Measurements from ENCODE around the gene PIEZO2. TPM values are rescaled to one million over a fixed set of nuclear protein-coding genes. Genes with fewer than 3 reads are reported as not detected.
A peak's percentile ranks its signal among the peaks of the same experiment; 100 is the strongest.

PIEZO2 gene
- total and polyA plus RNA-seq, 4 donors, result 2.6 to 233 (median 18.8) TPM

DNA sequence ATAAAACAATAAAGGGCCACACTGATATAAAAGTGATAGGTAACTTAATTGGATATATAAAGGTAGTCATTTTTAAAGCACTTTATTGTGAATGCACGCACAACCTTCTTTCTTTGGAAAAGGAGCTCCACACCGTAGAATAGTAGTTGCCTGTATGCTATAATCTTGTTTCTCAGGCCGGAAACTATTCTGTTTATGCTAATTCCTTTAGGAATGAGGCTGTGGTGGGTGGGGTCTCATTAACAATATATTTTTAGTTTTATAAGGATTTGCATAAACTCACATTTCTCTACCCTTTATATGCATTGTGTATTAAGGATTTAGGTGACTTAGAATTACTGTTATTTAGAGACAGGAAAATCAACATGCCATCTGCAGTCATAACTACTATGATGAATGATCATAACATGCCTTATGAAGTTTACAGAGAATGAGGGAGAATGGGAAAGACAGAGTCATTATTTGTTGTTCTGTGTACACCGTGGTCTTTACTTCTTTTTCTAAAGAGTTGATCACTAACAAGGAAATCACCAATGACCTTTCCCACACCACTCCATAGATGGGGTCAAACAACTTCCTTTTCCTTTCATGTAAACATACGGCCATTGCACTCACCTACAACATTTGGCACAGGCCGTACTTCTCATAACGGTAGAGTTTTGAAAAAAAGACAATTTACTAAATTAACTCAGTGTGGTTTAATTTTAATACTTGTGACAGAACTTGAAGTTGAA lies 84.5 kb downstream of the PIEZO2 start:
- H3K27ac ChIP-seq (ENCODE audit: low read depth in 1 of 2, low read length in 1 of 2), result no peak overlapping the region
- no peaks in the 10 kb centered on the region for H3K27me3 ChIP-seq (ENCODE audit: control insufficient read depth in 3 of 3, insufficient read depth in 3 of 3, low read length in 2 of 3)
- DNase-seq (no peak), ATAC-seq (ENCODE audit: insufficient read depth, low FRiP score) (no peak)
- no peaks in the 10 kb centered on the region for H3K9me3 ChIP-seq (ENCODE audit: control insufficient read depth in 4 of 4, insufficient read depth in 3 of 4, low read length in 3 of 4)
- no peak overlapping the region for H3K4me3 ChIP-seq
- no peak overlapping the region for H3K9ac ChIP-seq (ENCODE audit: insufficient read depth in 1 of 2, low read length in 2 of 2)
- no peak for TF ChIP-seq CTCF (IDR thresholded peaks at IDR 0.05; ENCODE audit: control extremely low read depth, extremely low read depth)
- H3K4me1 ChIP-seq (ENCODE audit: control insufficient read depth in 5 of 5, insufficient read depth in 5 of 5, low read length in 5 of 5), result peaks cover 0 to 16% (median 0%) of the 10 kb centered on the region in 5 donors
- peaks cover 0 to 20% (median 10%) of the 10 kb centered on the region in 4 donors for H3K36me3 ChIP-seq (ENCODE audit: control insufficient read depth in 4 of 4, insufficient read depth in 4 of 4, low read length in 4 of 4)
- WGBS, 2 donors, result 57 to 77% methylated on average over 7 of the region's 7 CpGs

GRCh38 chr18:11064106-11064505 lies 85.3 kb downstream of the PIEZO2 start:
- Histone ChIP-seq H3K27me3 (ENCODE audit: control insufficient read depth in 3 of 3, insufficient read depth in 3 of 3, low read length in 2 of 3) (no peaks in the 10 kb centered on the region), H3K4me3 (no peak overlapping the region), H3K36me3 (ENCODE audit: control insufficient read depth in 4 of 4, insufficient read depth in 4 of 4, low read length in 4 of 4) (peaks cover 0 to 20% (median 10%) of the 10 kb centered on the region in 4 donors), H3K9me3 (ENCODE audit: control insufficient read depth in 4 of 4, insufficient read depth in 3 of 4, low read length in 3 of 4) (no peaks in the 10 kb centered on the region), H3K9ac (ENCODE audit: insufficient read depth in 1 of 2, low read length in 2 of 2) (peak overlapping the region in 1 of 2 donors; percentile 13), H3K4me1 (ENCODE audit: control insufficient read depth in 5 of 5, insufficient read depth in 5 of 5, low read length in 5 of 5) (peaks cover 0 to 16% (median 0%) of the 10 kb centered on the region in 5 donors), H3K27ac (ENCODE audit: low read depth in 1 of 2, low read length in 1 of 2) (no peak overlapping the region)
- ATAC-seq (ENCODE audit: insufficient read depth, low FRiP score), result no peak
- no peak for TF ChIP-seq CTCF (IDR thresholded peaks at IDR 0.05; ENCODE audit: control extremely low read depth, extremely low read depth)
- no peak for DNase-seq
- 66 to 67% methylated on average over 2 of the region's 2 CpGs for WGBS, 2 donors

GRCh38 chr18:11055721-11056120 lies 93.6 kb downstream of the PIEZO2 start:
- Histone ChIP-seq H3K27ac (ENCODE audit: low read depth in 1 of 2, low read length in 1 of 2) (no peak overlapping the region), H3K9ac (ENCODE audit: insufficient read depth in 1 of 2, low read length in 2 of 2) (no peak overlapping the region), H3K9me3 (ENCODE audit: control insufficient read depth in 4 of 4, insufficient read depth in 3 of 4, low read length in 3 of 4) (no peaks in the 10 kb centered on the region), H3K36me3 (ENCODE audit: control insufficient read depth in 4 of 4, insufficient read depth in 4 of 4, low read length in 4 of 4) (peaks cover 0 to 6% (median 0%) of the 10 kb centered on the region in 4 donors), H3K4me1 (ENCODE audit: control insufficient read depth in 5 of 5, insufficient read depth in 5 of 5, low read length in 5 of 5) (peaks cover 0 to 42% (median 12%) of the 10 kb centered on the region in 5 donors), H3K4me3 (no peak overlapping the region), H3K27me3 (ENCODE audit: control insufficient read depth in 3 of 3, insufficient read depth in 3 of 3, low read length in 2 of 3) (no peaks in the 10 kb centered on the region)
- ATAC-seq (ENCODE audit: insufficient read depth, low FRiP score) (no peak), DNase-seq (no peak)
- TF ChIP-seq CTCF (IDR thresholded peaks at IDR 0.05; ENCODE audit: control extremely low read depth, extremely low read depth), result no peak
- 92 to 93% methylated on average over 8 of the region's 8 CpGs for WGBS, 2 donors
